SU-DHL-6 (cell line): ENCODE data around the gene RGPD5.
"Not testable (repeated sequence)": the region's sequence is repeated elsewhere in the genome, so short reads cannot be mapped to it uniquely, and the experiment has no call there.

Experiments used
- EZH2phosphoT487 ChIP-seq: fragments of 200-600 bp; sonication (generic), shearing (Covaris generic); conservative IDR thresholded peaks from 2 replicates; pipeline ENCODE4 v1.6.1; 2018; ENCODE audit warnings: mild to moderate bottlenecking, antibody characterized with exemption, low read length, moderate library complexity, mixed read lengths
- TF ChIP-seq, protein P1 (sequence below): fragments of 200-600 bp; sonication (generic); IDR thresholded peaks from one replicate; pipeline ENCODE4 v1.5.1; 2017; ENCODE audit warnings: antibody characterized with exemption, mild to moderate bottlenecking, low read length, moderate library complexity; ENCODE audit not compliant: insufficient read depth, poor library complexity, severe bottlenecking

DNA sequence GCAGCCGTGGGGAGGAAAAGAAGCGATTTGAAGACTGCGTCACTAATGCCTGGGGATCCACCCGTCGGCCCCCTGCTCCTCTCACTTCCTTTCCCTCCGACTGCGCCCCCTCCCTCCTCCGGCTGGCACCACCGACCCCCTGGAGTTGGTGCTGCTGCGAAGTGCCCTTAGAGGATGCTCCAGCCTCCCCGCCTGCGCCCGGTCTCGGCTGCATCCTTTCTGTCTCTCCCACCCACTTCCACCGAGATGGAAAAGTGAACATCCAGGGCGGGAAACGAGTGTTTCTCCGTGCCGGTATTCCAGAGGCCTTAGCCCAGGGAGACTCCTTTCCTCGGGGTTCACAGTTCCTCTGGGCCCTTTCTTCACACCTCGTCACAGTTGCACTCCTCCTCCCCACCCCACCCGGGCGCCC is 33.1 kb upstream of the RGPD5 start:
- not testable (repeated sequence) for TF ChIP-seq EZH2phosphoT487
- TF ChIP-seq, protein P1, sequence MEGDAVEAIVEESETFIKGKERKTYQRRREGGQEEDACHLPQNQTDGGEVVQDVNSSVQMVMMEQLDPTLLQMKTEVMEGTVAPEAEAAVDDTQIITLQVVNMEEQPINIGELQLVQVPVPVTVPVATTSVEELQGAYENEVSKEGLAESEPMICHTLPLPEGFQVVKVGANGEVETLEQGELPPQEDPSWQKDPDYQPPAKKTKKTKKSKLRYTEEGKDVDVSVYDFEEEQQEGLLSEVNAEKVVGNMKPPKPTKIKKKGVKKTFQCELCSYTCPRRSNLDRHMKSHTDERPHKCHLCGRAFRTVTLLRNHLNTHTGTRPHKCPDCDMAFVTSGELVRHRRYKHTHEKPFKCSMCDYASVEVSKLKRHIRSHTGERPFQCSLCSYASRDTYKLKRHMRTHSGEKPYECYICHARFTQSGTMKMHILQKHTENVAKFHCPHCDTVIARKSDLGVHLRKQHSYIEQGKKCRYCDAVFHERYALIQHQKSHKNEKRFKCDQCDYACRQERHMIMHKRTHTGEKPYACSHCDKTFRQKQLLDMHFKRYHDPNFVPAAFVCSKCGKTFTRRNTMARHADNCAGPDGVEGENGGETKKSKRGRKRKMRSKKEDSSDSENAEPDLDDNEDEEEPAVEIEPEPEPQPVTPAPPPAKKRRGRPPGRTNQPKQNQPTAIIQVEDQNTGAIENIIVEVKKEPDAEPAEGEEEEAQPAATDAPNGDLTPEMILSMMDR = not testable (repeated sequence)
